Neural cell (in vitro differentiated cells): ENCODE results near the gene MAPK14. TPM values are rescaled to one million over a fixed set of nuclear protein-coding genes. Genes with fewer than 3 reads are reported as not detected.
A peak's percentile ranks its signal among the peaks of the same experiment; 100 is the strongest.

Experiments used
- H2AFZ ChIP-seq: fragments of 200-600, 300-800 bp; sonication (generic), shearing (Covaris generic); 2 replicates; pipeline ENCODE4 v1.6.0; 2014; ENCODE audit warnings: low read depth, mild to moderate bottlenecking, antibody characterized with exemption, low read length, moderate library complexity
- H3F3A ChIP-seq: fragments of 200-600 bp; shearing (Covaris generic); 2 replicates; pipeline ENCODE4 v1.6.1; 2016; ENCODE audit warnings: mild to moderate bottlenecking, moderate library complexity, mixed read lengths, antibody characterized with exemption, low read length; ENCODE audit not compliant: insufficient read depth, poor library complexity, severe bottlenecking
- H3K27ac ChIP-seq: fragments of 200-600, 300-800 bp; sonication (generic), shearing (Covaris generic); 2 replicates; pipeline ENCODE4 v1.5.1; 2014; ENCODE audit warnings: mild to moderate bottlenecking, low read length, moderate library complexity
- H3K27me3 ChIP-seq: fragments of 300-800, 200-600 bp; sonication (generic), shearing (Covaris generic); 2 replicates; pipeline ENCODE4 v1.6.0; 2014; ENCODE audit warnings: mild to moderate bottlenecking, low read depth, low read length, moderate library complexity; ENCODE audit not compliant: insufficient read depth
- H3K36me3 ChIP-seq: fragments of 300-800, 200-600 bp; sonication (generic), shearing (Covaris generic); 2 replicates; pipeline ENCODE4 v1.5.1; 2014; ENCODE audit warnings: mild to moderate bottlenecking, antibody characterized with exemption, low read length, moderate library complexity; ENCODE audit not compliant: insufficient read depth
- H3K4me2 ChIP-seq: fragments of 300-800, 200-600 bp; sonication (generic), shearing (Covaris generic); 2 replicates; pipeline ENCODE4 v1.6.0; 2014; ENCODE audit warnings: mild to moderate bottlenecking, low read length
- H3K4me3 ChIP-seq: fragments of 300-800, 200-600 bp; sonication (generic), shearing (Covaris generic); 2 replicates; pipeline ENCODE4 v1.5.1; 2014; ENCODE audit warnings: mild to moderate bottlenecking, low read length, moderate library complexity
- H3K79me2 ChIP-seq: fragments of 200-600 bp; shearing (Covaris generic); replicated peaks from 2 replicates; pipeline ENCODE4 v1.6.0; 2014; ENCODE audit warnings: mild to moderate bottlenecking, low read length, moderate library complexity; ENCODE audit not compliant: insufficient read depth
- H3K9ac ChIP-seq: fragments of 300-800, 200-600 bp; sonication (generic), shearing (Covaris generic); 2 replicates; pipeline ENCODE4 v1.6.1; 2016; ENCODE audit warnings: mild to moderate bottlenecking, low read length, mixed read lengths
- H3K9me2 ChIP-seq: fragments of 200-600 bp; shearing (Covaris generic); 2 replicates; pipeline ENCODE4 v1.6.1; 2016; ENCODE audit warnings: mild to moderate bottlenecking, low read length, mixed read lengths; ENCODE audit not compliant: insufficient read depth
- H3K9me3 ChIP-seq: fragments of 200-600, 300-800 bp; sonication (generic), shearing (Covaris generic); 2 replicates; pipeline ENCODE4 v1.6.1; 2016; ENCODE audit warnings: mild to moderate bottlenecking, mixed run types, low read length, moderate library complexity, mixed read lengths
- H4K20me1 ChIP-seq: fragments of 200-600 bp; shearing (Covaris generic); 2 replicates; pipeline ENCODE4 v1.6.1; 2016; ENCODE audit warnings: mild to moderate bottlenecking, mixed run types; ENCODE audit not compliant: insufficient read depth
- CTCF ChIP-seq: fragments of 450-650 bp; IDR thresholded peaks from 2 replicates; pipeline ENCODE4 v1.5.1; 2014; ENCODE audit warnings: antibody characterized with exemption, mild to moderate bottlenecking, moderate library complexity; ENCODE audit not compliant: poor library complexity, severe bottlenecking
- EP300 ChIP-seq: fragments of 450-650 bp; conservative IDR thresholded peaks from 2 replicates; pipeline ENCODE4 v1.6.1; 2014; ENCODE audit warnings: antibody characterized with exemption, mild to moderate bottlenecking, moderate library complexity; ENCODE audit not compliant: poor library complexity, severe bottlenecking
- EZH2 ChIP-seq: fragments of 200-600, 300-800 bp; shearing (Covaris generic), sonication (generic); IDR thresholded peaks from 2 replicates; pipeline ENCODE4 v1.6.1; 2014; ENCODE audit warnings: antibody characterized with exemption, low read length, borderline replicate concordance, mild to moderate bottlenecking; ENCODE audit not compliant: insufficient read depth, poor library complexity, severe bottlenecking
- MXI1 ChIP-seq: fragments of 450-650 bp; conservative IDR thresholded peaks from 2 replicates; pipeline ENCODE4 v1.6.1; 2014; ENCODE audit warnings: antibody characterized with exemption, mild to moderate bottlenecking; ENCODE audit not compliant: poor library complexity, severe bottlenecking
- POLR2AphosphoS5 ChIP-seq: IDR thresholded peaks from 2 replicates; pipeline ENCODE4 v1.6.1; 2012
- RAD21 ChIP-seq: fragments of 450-650 bp; conservative IDR thresholded peaks from 2 replicates; pipeline ENCODE4 v1.6.1; 2014; ENCODE audit warnings: antibody characterized with exemption, mild to moderate bottlenecking, moderate library complexity
- REST ChIP-seq: IDR thresholded peaks from 2 replicates; pipeline ENCODE4 v1.6.1; 2012; ENCODE audit warnings: borderline replicate concordance
- SMC3 ChIP-seq: fragments of 450-650 bp; conservative IDR thresholded peaks from 2 replicates; pipeline ENCODE4 v1.6.1; 2014; ENCODE audit warnings: antibody characterized with exemption, mild to moderate bottlenecking, moderate library complexity; ENCODE audit not compliant: poor library complexity
- TAF1 ChIP-seq: IDR thresholded peaks from 2 replicates; pipeline ENCODE4 v1.6.1; 2012; ENCODE audit warnings: low read depth
- polyA plus RNA-seq: library from polyadenylated mRNA; depleted of rRNA; stranded (reverse); fragments of >200 nt; gene quantifications from 2 replicates; pipeline ENCODE4 v1.2.3, GENCODE V29; 2014

The MAPK14 gene
- polyA plus RNA-seq, 1 donor from 2014 or later, result 26.6 TPM

- H3K27me3 ChIP-seq, result no peaks in the 10 kb centered on the region
- no peak overlapping the region for H2AFZ ChIP-seq
- H3K27ac ChIP-seq, result no peak overlapping the region
- no peak overlapping the region for H3K9ac ChIP-seq
- H3K9me2 ChIP-seq, result no peaks in the 10 kb centered on the region
- TF ChIP-seq EZH2, result no peak
- peak; percentile 93 for TF ChIP-seq CTCF
- TF ChIP-seq RAD21, result peak; percentile 93
- TF ChIP-seq SMC3, result peak; percentile 94
- TF ChIP-seq MXI1, result no peak
- no peak for TF ChIP-seq REST
- TF ChIP-seq TAF1, result no peak
- no peak for TF ChIP-seq POLR2AphosphoS5
- H3K79me2 ChIP-seq, result no peaks in the 10 kb centered on the region
- peaks cover 9% of the 10 kb centered on the region for H3K36me3 ChIP-seq
- no peak overlapping the region for H3K4me2 ChIP-seq
- no peak overlapping the region for H3K4me3 ChIP-seq
- no peaks in the 10 kb centered on the region for H4K20me1 ChIP-seq
- H3K9me3 ChIP-seq, result no peaks in the 10 kb centered on the region
- no peaks in the 10 kb centered on the region for H3F3A ChIP-seq
Observed at GRCh38 chr6:36094753-36095496, 67.3 kb downstream of the MAPK14 start.

- H3K9ac ChIP-seq, result no peak overlapping the region
- no peak overlapping the region for H3K4me3 ChIP-seq
- no peaks in the 10 kb centered on the region for H3K27me3 ChIP-seq
- no peaks in the 10 kb centered on the region for H3F3A ChIP-seq
- no peaks in the 10 kb centered on the region for H3K79me2 ChIP-seq
- peaks cover 9% of the 10 kb centered on the region for H3K36me3 ChIP-seq
- TF ChIP-seq RAD21, result no peak
- no peak for TF ChIP-seq MXI1
- peak; percentile 29 for TF ChIP-seq SMC3
- no peak for TF ChIP-seq POLR2AphosphoS5
- peak; percentile 45 for TF ChIP-seq CTCF
- TF ChIP-seq EP300, result no peak
- TF ChIP-seq REST, result no peak
- TF ChIP-seq EZH2, result no peak
- TF ChIP-seq TAF1, result no peak
- no peak overlapping the region for H2AFZ ChIP-seq
- no peaks in the 10 kb centered on the region for H4K20me1 ChIP-seq
- no peak overlapping the region for H3K27ac ChIP-seq
- H3K9me3 ChIP-seq, result no peaks in the 10 kb centered on the region
- H3K9me2 ChIP-seq, result no peaks in the 10 kb centered on the region
- no peak overlapping the region for H3K4me2 ChIP-seq
Observed at GRCh38 chr6:36095497-36096391, 68.1 kb downstream of the MAPK14 start.
